ENCODE results near the gene RAD51AP2.

DNA sequence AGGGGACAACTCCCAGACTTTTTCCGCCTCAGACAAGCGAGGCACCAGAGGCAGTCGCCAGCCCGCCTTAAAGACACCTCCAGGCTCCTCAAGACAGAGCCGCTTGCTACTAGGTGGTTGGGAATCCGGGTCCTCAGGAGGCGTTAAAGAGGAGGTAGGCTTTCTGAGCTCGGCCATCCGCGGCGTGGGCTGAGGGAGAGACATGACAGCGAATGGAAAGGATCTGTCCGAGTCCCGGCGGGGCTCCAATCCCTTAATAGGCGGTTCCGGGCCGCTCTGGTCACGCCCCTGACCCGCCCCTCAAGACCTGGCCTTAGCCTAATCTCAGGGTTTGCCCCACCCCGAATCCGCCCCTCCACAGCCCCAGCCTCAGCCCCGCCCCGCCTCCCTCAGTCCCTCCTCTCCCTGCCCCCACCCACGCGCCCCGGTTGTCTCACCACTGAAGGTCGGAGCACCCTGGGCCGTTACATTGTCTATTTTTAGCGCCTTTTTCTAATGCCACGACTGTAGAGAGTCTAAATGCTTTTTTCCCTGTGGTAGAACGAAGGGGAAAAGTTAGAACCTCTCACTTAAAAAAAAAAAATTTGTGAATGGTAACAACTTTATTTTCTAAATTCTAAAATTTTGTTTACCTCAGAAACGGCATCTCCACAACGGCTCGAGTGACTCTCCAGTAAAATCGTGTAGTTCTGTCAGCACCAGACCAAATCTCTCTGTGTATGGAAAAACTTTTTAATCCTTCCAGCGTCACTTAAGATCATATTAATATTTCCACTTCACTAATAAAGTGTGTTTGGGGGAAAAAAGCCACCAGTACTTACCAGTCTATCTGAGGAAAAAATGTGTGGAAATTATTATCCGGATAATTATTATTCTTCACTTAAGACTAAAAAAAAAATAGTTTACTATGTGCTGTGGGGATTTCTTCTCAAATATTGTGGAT, at the start of gene RAD51AP2:
- no peak for TF ChIP-seq CTCF (IDR thresholded peaks at IDR 0.05; ENCODE audit: low read length)
- no peak for TF ChIP-seq EZH2 (IDR thresholded peaks at IDR 0.05; ENCODE audit: borderline replicate concordance, low read length)
